HG03280 (cell line): Measurements from ENCODE around the gene FAM151A.

ENCODE experiments used
- ATAC-seq: cut with Tn5 transposase; IDR thresholded peaks from one replicate; pipeline ENCODE4 v1.9.1; 2021; ENCODE audit warnings: mild to moderate bottlenecking, moderate library complexity; ENCODE audit not compliant: unreplicated experiment

FAM151A gene

DNA sequence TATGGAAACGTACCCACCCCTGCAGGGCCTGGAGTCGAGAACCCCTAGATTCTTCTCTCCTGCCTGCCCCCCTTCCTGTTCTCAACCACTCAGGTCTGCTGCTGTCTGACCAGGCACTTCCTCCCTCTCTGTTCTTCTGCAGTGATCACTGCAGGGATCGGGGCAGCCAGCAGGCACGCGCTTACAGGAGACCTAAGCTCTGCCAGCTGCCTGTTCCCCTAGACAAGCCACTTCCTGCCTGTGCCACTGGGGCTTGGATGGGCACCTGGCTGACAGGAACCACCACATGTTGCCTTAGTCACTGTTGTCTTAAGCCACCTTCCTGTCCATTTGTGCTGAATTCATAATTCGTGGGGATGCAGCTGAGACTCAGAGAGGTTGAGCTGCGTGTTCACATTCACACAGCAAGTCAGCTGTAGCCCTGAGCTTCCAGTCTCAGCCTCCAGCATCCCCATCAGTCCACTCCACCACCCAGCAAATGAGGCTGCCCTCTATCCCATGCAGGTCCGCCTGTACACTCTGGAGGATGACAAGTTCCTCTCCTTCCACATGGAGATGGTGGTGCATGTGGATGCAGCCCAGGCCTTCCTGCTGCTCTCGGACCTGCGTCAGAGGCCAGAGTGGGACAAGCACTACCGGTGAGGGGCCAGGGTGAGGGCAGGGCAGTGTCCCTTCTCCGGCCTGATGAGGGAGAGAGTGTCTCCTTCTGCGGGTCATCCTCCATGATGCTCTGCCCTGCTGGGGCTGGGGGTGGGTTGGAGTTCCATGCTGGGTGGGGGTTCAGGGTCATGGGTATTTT lies 18.6 kb downstream of the FAM151A start:
- no peak for ATAC-seq

DNA sequence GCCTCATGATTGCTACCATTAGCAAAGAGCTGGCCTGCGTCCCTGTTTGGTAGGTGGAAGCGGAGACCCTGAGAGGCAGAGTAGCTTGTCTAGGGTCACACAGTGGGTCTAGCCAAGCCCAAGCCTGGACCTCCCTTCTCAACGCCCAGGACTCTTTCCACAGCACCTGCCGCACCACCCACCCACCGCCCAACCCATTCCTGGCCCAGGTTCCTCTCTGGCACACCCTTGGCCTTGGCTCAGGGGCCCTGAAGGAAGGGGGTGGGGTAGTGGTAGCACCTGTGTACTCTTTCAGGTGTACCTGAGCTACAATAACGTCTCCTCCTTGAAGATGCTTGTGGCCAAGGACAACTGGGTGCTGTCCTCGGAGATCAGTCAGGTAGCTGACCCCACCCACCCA lies 19.3 kb downstream of the FAM151A start:
- no peak for ATAC-seq

DNA sequence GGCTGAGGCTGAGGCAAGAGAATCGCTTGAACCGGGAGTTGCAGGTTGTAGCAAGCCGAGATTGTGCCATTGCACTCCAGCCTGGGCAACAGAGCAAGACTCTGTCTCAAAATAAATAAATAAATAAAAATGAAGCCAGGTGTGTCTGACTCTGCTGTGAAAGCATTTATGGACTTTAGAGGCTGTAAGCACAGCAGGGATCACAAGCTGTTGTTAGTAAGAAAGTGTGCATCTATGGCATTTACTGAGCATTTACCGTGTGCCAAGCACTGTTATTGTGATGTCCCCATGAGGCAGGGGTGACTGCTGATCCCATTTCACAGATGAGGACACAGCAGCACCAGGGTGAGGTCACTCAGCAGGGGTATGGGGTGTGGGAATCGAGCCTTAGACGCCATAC lies 20.1 kb downstream of the FAM151A start:
- no peak for ATAC-seq

DNA sequence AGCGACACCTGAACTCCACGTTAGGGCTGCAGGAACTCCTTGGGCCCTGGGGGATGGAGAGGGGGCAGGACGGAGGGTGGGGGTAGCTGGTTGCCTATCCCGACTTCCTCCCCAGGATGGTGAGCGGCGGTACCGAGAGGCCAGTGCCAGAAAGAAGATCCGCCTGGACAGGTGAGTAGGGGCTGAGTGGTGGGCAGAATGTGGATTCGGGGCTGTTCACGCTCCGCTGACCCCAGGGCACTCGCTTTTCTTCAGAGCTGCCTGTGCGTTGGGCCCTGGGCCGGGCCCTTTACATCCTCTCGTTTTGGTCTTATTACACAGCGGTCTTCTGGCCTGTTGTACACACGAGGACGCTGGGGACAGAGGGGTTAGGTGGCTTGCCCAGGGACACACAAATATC lies 20.8 kb downstream of the FAM151A start:
- no peak for ATAC-seq

DNA sequence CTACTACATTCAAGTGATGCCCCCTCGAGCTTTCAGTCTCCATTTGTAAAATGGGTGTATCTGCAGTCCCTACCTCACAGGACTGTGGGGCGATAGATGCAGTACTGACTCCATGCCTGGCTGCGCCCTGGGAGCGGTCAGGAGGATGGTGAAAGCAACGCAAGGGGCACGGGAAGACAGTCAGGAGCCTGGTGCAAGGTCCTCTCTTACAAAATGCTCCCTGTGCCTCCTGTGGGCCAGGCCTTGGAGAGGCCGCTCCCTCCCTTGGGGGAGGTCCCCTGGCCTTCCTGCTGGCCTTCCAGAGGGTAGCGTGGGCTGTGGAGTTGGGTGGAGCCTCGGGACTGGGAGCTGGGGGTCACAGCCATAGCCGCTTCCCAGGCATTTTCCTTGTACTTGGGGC lies 21.6 kb downstream of the FAM151A start:
- no peak for ATAC-seq

DNA sequence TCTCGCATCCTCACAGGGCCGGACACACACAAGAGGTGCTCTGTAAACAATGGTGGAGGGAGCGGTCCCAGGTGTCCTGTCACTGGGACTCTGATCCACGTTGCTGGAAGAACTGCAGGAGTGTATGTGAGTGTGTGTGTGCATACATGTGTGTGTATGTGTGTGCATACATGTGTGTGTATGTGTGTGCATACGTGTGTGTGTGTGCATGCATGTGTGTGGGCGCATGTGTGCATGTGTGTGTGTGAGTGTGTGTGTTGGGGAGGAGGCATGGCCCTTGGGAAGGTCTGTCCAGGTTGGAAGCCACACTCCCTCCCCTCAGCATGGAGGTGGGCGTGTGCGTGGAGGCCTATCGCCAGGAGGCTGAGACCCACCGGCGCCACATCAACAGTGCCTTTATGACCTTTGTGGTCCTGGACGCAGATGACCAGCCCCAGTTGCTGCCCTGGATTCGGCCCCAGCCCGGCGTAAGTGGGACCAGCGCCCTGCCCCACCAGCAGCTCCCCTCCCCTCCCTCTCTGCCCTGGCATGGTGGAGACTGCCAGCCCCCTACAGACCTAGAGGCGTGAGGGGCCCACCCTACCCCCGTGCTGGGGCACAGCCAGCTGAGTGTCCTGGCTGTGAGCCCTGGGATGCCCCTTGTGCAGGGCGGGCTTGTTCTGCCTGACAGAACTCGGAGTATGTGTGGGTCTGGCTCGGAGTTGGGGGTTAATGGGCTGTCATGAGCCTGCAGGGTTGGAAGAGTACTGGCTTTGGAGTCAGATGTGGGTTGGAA lies 22.2 kb downstream of the FAM151A start:
- ATAC-seq = no peak

DNA sequence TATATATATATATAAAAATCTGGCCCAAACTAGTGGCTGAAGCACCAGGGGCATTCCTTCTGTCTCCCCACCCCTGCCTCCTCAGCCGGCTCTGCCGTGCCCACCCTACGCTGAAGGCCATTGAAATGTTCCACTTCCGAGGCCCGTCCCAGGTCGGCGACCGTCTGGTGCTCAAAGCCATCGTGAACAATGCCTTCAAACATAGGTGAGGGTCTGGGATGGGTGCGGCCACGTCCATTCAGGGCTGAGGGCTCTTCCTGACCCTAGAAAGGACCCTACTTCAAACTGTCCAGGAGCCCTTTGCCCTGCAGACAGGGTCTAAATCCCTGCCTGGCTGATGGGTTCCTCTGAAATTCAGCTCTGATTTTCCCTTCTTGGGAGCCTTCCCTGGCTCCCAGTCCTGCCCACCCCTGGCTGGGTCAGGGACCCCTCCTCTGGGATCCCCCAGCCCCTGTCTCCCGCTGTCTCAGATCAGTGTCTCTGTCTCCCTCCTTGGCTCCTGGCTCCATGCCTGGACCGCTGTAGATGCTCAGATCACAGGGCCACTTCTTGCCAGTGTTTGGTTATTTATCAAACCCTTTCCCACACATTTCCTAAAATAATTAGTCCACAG lies 24.0 kb downstream of the FAM151A start:
- no peak for ATAC-seq

DNA sequence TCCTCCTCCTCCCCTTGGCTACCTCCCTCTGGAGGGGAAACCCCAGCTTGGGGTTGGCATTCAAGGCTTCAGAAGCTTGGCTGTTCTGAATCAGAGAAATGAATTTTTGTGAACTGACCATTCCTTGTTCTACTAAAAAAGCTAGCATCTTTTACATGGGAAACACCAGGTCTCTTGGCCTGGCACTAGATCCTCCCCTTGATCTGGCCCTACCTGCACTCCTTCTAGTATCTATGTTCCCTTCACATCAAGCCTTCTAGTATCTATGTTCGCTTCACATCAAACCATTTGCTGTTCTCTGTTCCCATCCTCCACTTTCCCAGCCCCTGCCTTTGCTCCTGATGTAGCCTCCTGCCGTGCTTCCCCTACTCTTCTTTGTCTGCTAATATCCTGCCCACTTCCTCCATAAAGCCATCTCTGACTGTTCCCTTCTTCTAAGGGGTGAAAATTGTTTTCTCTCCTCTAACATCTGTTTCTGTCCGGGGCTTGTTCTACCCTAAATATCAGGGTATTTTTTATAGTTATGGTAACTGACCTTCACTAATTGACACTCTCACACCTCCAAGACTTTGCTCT lies 25.8 kb downstream of the FAM151A start:
- ATAC-seq = no peak

DNA sequence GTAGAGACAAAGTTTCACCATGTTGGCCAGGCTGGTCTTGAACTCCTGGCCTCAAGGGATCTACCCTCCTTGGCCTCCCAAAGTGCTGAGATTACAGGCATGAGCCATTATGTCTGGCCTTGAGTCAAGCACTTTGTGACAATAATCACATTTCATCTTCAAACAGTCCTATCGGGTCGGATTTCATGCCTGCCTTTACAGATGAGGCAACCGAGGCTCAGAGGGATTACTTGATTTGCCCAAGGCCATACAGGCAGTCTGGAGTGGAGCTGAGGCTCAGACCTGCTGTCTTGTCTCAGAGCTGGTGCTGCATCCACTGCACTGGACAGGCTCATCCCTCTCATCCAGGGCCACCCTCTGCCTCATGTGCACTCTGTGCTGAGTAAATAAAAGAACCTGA lies 26.6 kb downstream of the FAM151A start:
- no peak for ATAC-seq

DNA sequence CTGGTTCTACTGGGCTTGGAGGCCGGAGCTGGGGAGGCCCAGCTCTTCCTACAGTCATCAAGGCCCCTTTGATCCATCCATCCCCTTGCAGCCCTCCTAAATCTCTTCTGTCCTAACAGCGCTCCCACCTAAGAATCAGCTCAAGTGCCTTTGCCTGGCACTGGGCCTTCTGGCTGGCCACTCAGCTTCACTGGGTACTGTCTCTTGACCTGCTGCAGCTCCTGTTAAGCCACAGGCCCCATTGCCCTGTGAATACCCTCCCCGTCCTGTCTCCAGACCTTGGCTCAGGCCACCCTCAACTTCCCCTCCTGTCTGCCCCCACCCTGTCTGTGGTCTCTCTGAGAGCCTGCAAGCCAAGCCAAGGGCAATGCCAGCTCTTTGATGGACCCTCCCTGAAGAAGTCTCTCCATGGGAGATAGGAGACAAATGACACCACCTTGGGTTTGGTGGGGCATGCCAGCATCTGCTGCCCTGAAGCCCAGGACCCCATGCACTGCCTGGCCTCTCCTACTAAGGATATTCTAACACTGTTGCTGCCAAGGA lies 27.3 kb downstream of the FAM151A start:
- no peak for ATAC-seq

DNA sequence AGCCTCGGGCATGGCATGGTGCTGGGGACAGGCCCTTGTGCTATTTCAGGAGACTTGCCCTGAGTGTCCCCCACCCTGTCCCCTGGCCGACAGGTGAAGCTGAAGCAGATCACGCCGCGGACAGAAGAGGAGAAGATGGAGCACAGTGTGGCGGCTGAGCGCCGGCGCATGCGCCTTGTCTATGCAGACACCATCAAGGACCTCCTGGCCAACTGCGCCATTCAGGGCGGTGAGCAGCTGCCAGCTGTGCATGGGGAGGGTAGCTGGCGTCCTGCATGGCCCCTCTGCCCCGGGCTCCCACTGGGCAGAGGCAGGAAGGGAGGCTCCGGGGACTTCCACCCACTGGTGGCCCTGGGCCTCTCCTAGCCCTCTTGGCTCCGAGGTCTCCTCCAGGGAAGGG lies 28.9 kb downstream of the FAM151A start:
- ATAC-seq = no peak

DNA sequence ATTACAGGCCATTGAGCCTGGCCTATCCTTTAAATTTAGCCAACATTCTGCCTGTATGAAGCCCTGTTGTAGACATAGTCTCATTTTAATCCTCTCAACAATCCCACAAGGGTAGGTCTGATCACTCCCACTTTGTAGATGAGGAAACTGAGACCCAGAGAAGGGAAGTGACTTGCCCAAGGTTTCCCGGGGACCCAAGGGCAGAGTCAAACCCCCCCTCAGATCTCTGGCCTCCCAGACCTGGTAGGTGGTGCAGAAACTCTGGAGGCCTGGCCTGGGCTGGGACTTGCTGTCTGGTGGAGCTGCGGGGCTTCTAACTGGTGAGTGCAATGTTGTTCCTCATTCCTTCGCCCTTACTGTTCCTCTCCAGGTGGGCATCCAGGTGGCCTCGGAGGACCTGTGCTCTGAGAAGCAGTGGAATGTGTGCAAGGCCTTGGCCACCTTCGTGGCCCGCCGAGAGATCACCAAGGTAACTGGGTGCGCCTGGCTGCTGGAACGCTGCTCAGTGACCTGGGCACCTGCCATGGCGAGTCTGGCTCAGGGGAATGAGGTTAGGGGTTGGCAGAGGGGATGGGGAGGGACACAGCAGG lies 29.7 kb downstream of the FAM151A start:
- no peak for ATAC-seq

DNA sequence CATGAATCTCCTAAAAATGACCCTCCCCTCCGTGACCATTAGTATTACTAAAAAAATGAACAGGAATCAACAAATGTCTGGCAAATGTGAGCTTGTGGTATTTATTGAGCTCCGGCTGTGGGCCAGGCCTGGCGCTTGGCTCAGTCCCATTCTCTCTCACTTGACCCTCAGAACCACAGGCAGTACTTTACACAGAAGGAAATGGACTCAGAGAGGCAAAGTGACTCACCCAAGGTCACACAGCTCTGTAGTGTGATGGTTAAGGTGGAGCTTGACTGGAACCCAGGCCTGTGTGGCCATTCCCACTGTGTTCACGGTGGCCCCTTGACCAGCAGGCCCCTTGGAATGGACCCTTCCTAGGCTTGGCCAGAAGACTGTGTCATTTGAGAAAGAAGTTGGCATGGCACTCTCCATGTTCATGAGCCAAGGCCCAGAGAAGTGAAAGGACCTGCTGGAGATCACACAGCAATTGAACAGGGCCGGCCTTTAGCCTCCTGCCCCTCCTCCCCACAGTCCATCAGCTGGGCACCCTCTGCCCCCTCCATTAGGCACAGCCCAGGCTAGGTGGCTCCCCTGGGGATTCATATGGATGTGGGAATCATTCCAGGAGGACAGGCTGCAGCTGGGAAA lies 32.1 kb downstream of the FAM151A start:
- ATAC-seq = no peak

DNA sequence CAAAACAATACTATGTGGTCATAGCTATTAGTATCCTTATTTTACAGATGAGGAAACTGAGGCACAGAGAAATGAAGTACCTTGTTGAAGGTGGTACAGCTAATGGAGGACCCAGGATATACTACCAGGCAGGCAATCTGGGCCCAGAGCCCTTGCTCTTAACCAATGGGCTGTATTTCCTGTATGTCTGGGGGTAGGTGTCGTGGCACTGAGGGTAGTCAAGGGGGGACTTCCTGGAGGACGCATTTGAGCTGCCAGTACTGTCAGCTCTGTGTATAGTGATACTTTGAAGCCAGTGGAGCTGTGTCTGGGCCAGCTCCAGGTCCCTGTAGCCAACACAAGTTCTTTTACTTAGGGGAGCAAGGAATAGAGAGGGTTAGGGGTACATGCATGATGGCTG lies 34.9 kb downstream of the FAM151A start:
- no peak for ATAC-seq

DNA sequence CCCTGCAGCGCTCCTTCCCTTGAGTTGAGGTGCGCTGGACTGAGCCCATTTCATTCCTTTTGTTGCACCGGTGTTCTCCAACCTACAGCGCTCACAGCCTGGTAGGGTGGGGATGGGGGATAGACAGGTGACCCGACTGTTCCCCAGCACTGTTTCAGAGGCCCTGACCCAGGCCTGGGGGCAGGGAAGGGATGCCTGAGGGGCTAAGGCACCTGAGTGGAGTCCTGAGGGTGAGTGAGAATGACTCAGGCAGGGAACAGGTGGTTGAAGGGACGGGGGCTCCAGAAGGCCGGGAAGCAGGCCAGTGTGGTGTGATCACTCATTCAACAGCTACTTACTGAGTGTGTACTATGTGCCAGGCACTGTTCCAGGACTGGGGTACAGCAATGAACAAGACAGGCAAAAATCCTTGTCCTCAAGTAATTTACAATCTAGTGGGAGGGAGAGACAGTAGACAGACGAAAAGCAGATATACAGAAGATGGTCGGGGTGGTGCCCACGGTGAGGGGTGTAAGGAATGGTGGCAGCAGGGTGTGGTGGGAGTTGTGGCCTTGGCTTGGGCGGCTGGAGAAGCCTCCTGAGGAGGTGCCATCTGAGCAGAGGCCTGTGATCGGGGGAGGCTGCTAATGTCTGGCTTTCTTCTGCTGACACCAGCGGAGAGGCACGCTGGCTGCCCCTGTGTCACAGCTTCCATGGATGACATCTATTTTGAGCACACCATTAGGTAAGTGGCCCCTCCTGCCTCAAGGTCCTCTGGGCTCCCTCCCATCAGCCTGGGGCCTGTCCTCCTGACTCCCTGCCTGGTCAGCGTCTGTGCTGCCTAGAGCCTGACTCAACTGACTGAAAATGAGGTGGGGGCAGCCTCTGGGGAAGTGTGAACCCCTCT lies 37.9 kb downstream of the FAM151A start:
- no peak for ATAC-seq

DNA sequence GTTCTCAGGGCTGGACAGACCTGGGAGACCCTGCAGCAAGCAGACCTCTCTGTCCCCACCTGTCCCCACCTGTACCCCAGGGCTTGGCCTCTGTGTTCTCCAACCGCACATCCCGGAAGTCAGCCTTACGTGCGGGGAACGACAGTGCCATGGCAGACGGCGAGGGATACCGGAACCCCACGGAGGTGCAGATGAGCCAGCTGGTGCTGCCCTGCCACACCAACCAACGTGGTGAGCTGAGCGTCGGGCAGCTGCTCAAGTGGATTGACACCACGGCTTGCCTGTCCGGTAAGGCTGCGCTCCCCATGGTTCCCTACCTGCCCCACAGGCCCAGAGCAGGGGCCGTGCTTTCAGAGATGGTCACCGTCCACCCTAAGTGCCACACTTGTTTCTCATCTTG lies 38.8 kb downstream of the FAM151A start:
- ATAC-seq = no peak

DNA sequence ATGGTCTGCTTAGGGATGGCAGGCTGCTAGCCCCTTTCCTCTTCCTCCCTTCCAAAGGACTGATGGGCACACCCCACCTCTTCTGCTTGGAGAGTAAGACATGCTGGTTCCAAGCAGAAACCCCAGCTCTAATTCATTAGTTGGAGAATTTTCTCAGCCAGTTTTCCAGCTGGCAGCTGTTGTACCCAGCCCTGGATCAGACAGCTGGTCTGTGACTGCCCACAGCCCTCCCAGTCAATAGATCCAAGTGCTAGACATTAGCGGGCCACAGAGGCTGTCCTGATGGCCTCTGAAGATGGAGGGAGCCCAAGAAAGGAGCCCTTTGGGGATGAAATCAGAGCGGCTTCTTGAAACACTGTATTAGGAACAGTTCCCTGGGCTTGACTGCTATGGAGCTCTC lies 39.5 kb downstream of the FAM151A start:
- no peak for ATAC-seq

DNA sequence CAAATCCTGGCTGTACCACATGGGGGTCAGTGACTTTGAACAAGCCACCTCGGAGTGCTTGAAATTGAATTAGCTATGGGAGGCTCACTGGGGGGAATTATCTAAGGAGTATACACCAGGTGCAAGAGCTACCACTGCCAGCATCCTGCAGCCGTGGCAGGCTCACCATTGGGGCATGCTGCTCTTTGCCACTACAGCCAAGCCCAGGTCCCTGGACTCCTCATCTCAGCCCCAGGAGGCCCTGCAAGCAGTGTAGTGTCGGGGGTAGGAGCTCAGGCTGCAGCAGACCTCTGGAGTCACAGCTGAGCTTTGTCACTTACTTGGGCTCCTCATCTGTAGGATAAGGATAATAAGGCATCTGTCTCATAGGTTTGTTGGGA lies 40.0 kb downstream of the FAM151A start:
- ATAC-seq = no peak

DNA sequence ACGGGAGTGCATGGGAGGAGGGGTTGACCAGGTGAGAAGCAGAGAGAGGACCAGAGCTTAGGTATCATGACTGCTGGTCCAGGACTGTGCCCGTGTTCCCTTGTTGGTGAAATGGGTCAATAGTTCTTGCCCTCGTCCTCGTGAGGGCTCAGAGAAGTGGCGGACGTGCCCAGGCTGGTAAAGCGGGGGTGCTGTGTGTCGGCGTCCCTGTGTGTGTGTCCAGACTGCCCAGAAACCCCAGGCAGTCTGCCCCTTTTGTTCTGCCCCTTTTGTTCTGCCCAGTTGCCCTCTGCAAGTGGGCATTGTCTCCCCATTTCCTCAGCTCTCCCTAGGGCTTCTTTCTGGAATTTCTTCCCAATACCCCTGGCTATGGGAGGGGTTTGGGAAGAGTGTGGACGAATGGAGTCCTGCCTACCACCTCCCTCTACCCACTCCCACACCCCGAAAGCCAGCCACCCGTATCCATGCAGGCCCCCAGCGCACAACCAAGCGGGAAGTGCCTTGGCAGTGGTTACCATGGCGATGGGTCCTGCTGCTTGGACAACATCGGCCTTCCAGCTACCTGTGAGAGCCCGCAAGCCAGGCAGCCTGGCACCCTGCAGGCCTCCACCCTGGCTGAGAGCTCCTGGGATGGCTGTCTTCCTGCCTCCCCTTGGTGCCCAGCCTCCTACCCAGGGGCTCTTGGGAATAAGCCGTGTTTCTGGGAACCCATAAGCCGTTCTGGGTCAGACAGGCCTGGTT lies 40.6 kb downstream of the FAM151A start:
- no peak for ATAC-seq
